GM21526 (cell line): Measurements from ENCODE around the gene MMP15.

ENCODE experiments used
- ATAC-seq: cut with Tn5 transposase; IDR thresholded peaks from one replicate; pipeline ENCODE4 v1.9.1; 2021; ENCODE audit warnings: moderate library complexity; ENCODE audit not compliant: unreplicated experiment, low FRiP score

MMP15 gene

DNA sequence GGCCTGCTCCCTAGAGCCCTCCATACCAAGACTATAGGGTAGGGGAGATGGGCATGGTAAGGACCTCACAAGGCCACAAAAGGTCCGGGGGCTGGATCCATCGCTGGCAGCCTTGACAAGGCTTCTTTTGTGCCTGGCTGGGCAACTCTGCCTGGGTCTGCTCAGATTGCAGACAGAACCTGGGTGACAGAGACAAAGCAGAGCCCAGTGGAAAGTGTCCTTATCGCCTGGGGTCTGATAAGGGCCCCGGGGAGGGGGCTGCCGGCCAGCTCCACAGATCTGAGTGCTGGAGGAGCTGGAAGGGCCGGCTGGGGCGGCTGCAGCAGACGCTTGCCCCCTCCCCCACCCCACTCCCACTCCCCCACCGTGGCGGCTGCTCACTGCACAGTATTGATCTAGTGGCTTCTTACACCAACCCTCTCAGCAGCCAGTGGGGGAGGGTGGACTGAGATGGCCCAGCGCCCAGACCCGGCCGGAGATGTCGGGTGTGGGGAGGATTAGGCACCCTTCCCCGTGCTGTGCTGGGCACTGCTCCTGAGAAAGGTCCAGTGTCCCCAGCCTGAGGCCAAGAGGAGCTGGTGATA, 7.2 kb downstream of the MMP15 start:
- no peak for ATAC-seq

- ATAC-seq, result no peak
These were observed 8.7 kb downstream of the MMP15 start for GRCh38 chr16:58034128-58034685.

DNA sequence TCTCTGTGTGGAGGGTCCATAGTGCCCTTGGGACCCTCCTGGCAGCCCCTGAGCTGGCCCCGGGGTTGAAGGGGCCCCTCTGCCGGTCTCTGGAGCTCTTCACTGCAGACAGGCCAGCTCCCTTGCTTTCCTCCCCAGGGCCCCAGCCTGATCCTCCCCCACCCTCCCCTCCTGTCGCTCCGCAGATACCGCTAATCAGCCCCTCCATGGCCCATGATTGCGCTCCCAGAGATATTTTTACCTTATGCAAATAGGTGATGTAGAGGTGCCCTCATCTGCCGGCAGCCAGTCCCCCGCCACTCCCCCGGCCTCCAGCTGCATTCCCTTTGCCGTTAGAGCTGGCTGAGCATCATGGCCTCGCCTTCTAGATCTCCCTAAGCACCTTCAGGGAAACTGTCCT, 9.2 kb downstream of the MMP15 start:
- ATAC-seq, result no peak

DNA sequence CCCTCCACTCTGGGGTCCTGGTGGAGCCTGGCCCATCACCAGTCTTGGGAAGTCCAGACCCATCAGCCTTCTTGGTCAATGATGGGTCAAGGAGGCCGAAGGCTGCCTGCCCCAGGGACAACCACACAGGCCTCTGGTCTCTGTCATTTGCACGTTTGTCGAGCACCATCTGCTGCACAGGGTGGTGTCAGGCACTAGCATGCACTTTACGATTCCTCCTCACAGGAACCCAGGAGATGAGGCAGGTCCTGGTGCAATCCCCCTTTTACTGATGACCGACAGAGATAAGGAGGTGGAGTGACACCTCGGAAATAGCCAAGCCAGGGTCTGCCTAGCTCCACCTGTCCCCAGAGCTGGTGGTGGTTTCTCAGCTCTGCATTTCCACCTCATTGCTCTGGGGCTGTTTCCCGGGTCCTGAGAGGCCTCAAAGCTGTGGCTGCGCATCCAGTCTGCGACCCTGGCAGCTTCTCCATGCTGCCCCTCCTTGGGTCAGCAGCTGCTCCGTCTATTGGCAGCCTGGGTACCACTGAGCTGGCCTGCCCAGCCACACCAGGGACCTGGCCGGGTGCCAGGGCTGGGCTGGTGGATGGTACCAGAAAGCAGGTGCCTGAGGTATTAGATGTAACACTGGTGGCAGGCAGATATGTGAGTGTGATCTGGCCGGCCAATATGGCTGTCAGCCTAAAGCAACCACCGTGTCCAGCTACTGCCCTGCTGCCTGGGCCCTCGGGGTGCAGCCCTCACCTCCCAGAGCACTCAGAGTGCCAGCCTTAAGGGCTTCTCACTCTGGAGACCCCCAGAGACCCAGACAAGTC, 10.0 kb downstream of the MMP15 start:
- no peak for ATAC-seq

GRCh38 chr16:58036943-58037342, 11.4 kb downstream of the MMP15 start:
- ATAC-seq, result no peak

DNA sequence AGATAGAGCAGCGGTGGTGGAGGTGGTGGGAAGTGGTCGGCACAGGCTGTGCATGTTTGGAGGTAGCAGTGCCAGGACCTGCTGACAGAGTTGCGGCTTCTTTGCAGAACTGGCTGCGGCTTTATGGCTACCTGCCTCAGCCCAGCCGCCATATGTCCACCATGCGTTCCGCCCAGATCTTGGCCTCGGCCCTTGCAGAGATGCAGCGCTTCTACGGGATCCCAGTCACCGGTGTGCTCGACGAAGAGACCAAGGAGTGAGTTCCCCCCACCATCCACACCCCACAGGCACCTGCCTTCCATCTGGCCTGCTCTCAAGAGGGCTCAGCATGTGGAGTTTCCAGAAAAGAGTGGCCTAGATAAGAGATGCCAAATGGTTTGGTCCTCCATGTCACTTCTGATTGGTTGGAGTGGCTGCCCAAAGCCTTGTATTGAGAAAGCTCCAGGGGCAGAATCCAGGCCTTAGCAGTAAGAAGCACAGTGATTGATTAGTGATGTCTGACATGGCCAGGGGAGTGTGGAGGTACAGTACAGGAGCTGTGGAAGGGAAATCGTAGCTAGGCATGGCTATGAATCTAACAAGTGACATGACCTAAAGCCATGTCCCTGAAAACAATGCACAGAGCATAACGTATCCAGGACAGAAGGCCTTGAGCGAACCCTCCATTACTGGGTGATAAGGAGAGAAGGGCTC, 12.0 kb downstream of the MMP15 start:
- no peak for ATAC-seq

GRCh38 chr16:58038219-58038641, 12.7 kb downstream of the MMP15 start:
- ATAC-seq, result no peak

GRCh38 chr16:58039829-58040495, 14.4 kb downstream of the MMP15 start:
- ATAC-seq, result no peak

DNA sequence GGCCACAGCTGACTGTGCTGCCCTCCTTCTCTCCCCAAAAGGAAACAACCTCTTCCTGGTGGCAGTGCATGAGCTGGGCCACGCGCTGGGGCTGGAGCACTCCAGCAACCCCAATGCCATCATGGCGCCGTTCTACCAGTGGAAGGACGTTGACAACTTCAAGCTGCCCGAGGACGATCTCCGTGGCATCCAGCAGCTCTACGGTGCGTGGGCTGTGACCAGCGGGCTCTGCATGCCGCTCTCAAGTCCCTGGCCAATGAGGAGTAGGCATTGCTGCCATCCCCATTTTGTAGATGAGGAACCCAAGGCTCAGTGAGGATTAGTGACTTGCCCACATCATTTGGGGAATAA, 14.9 kb downstream of the MMP15 start:
- ATAC-seq, result no peak

GRCh38 chr16:58040945-58041627, 15.5 kb downstream of the MMP15 start:
- no peak for ATAC-seq

GRCh38 chr16:58041628-58041955, 16.0 kb downstream of the MMP15 start:
- ATAC-seq, result no peak

DNA sequence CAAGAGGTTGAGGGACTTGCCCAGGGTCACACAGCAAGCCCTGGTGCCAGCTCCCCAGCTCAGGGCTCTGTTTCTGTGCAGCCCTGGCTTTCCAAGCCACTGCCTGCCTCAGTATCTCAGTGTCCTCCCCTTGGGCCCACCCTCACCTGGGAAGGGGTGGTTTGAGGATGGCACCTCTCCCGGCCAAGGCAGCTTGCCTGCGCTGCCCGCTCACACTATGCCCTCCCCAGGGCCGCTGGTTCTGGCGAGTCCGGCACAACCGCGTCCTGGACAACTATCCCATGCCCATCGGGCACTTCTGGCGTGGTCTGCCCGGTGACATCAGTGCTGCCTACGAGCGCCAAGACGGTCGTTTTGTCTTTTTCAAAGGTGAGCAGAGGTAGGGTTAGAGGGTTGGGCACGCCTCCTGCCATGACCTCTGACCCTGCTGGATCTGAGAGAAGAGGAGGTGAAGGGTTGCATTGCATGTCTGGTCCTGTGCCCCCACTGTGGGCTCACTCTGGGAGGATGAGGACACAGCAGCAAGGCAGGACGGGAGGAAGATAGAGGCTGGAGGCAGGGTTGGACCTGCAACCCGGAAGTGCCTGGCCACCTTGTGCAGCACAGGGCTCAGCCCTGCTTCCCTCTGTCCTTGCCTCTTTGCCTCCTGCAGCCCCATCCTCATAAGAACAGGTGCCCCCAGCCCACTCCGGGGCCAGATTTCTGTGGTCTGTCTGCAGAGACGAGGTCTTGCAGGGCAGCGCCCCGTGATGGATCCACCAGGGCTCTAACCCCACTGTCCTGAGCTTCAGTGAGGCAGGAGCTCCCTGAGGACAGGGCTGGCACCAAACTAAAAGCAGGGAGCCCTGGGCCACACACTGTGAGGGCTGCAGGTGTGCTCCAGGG, 16.7 kb downstream of the MMP15 start:
- ATAC-seq, result no peak

DNA sequence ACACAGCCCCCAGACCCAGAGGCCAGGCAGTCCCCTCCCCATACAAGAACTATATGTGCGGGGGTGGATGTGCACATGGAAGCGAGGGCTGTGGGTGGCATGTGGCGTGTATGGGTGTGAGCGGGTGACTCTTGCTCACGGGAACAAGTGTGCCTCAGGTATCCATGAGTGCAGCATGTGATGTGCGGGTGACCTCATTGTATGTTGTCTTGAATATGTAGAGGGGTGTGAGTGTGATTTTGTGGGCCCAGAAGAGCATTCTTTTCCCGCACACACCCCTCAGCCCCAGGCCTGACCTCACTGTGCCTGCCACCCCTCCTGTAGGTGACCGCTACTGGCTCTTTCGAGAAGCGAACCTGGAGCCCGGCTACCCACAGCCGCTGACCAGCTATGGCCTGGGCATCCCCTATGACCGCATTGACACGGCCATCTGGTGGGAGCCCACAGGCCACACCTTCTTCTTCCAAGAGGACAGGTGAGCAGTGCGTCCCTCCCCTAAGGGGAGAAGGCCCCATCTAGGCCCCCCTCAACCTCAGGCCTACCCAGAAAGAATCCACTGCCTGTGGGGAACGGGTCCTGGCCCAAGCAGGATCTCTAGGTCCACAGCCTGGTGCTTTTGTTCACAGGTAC, 17.4 kb downstream of the MMP15 start:
- ATAC-seq, result no peak

- no peak for ATAC-seq
These were observed 18.1 kb downstream of the MMP15 start for GRCh38 chr16:58043571-58044155.

DNA sequence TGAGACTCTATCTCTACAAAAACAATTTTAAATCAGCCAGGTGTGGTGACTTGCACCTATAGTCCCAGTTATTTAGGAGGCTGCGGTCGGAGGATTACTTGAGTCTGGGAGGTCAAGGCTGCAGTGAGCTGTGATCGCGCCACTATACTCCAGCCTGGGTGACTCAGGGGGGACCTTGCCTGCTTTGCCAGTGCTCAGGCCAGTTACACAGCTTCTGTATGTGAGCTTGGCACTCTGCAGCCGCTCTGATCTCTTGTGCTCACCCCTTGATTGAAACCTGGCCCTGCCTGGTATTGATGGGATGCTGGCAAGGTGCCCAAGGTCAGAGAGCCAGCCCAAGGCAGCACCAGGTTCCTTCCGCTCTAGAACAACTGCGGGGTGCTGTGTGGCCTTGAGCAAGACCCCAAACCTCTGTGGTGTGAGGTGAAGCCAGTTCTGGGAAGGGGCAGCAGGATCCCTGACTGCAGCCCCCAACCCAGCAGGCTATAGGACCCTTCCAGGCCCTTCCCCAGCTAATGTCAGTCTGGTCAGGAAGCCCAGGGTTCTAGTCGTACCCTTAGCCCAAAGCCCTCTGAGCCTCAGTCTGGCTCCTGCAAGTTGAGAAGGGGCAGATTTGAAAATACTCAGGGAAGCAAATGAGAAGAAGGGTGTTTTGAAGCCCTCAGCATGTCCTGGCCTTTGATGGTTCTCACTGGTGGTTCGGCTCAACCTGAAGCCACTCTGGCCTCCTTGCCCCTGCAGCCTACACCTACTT, 18.9 kb downstream of the MMP15 start:
- no peak for ATAC-seq

- ATAC-seq, result no peak
These were observed 19.5 kb downstream of the MMP15 start for GRCh38 chr16:58045096-58045495.

GRCh38 chr16:58046054-58046881, 20.7 kb downstream of the MMP15 start:
- no peak for ATAC-seq
